Stimulated activated CD8-positive, alpha-beta memory T cell treated with anti-CD3 and anti-CD28 coated beads, Interleukin-4, amount 100 ng/mL, for 4 hours (primary cell): ENCODE data around the gene SELENOP.
"Not testable (repeated sequence)": the region's sequence is repeated elsewhere in the genome, so short reads cannot be mapped to it uniquely, and the experiment has no call there.

Source experiments
- DNase-seq, 2 donors: peaks; one replicate each; pipeline ENCODE4 v3.0.0-alpha.2; 2020; ENCODE audit warnings: low read depth in 2 of 2, low spot score in 1 of 2

SELENOP gene

GRCh38 chr5:42811591-42812446 is at the start of gene SELENOP:
Gene SELENOP (minus strand): TSS chr5:42811892. CDS start chr5:42808353, 3,539 bp downstream.
- DNase-seq: no peak

GRCh38 chr5:42858687-42859086 is 47.0 kb upstream of the SELENOP start:
- DNase-seq: no peak

GRCh38 chr5:42858031-42858643 is 46.4 kb upstream of the SELENOP start:
- no peak for DNase-seq

- DNase-seq: no peak
Measured at GRCh38 chr5:42855811-42856210, 44.1 kb upstream of the SELENOP start.

GRCh38 chr5:42855386-42855785 is 43.7 kb upstream of the SELENOP start:
- no peak for DNase-seq

- no peak for DNase-seq
Measured at GRCh38 chr5:42854795-42855194, 43.1 kb upstream of the SELENOP start.

- DNase-seq: no peak
Measured at GRCh38 chr5:42852826-42853225, 41.1 kb upstream of the SELENOP start.

- no peak for DNase-seq
Measured at GRCh38 chr5:42851481-42851880, 39.8 kb upstream of the SELENOP start.

GRCh38 chr5:42848545-42848944 is 36.9 kb upstream of the SELENOP start:
- no peak for DNase-seq

- not testable (repeated sequence) for DNase-seq
Measured at GRCh38 chr5:42844408-42844807, 32.7 kb upstream of the SELENOP start.

- DNase-seq: no peak
Measured at GRCh38 chr5:42843675-42844292, 32.1 kb upstream of the SELENOP start.

- no peak for DNase-seq
Measured at GRCh38 chr5:42842921-42843641, 31.4 kb upstream of the SELENOP start.

- no peak for DNase-seq
Measured at GRCh38 chr5:42840842-42841567, 29.3 kb upstream of the SELENOP start.

- no peak for DNase-seq
Measured at GRCh38 chr5:42840269-42840668, 28.6 kb upstream of the SELENOP start.

GRCh38 chr5:42839196-42839595 is 27.5 kb upstream of the SELENOP start:
- no peak for DNase-seq

GRCh38 chr5:42837601-42838000 is 25.9 kb upstream of the SELENOP start:
- DNase-seq: no peak

GRCh38 chr5:42836070-42836769 is 24.5 kb upstream of the SELENOP start:
- no peak for DNase-seq

GRCh38 chr5:42832060-42832459 is 20.4 kb upstream of the SELENOP start:
- DNase-seq: no peak

- DNase-seq: no peak
Measured at GRCh38 chr5:42830924-42831323, 19.2 kb upstream of the SELENOP start.

GRCh38 chr5:42828671-42829070 is 17.0 kb upstream of the SELENOP start:
- DNase-seq: no peak
